Left forelimb (tissue), 1 donor: ENCODE results near the gene CHKA.

Experiments
- DNase-seq: peaks from one replicate; pipeline ENCODE4 v3.0.0-alpha.2; 2018; ENCODE audit warnings: low spot score

Gene CHKA

GRCh38 chr11:68044898-68045351, 76.3 kb downstream of the CHKA start:
- DNase-seq: no peak

GRCh38 chr11:68044145-68044813, 76.9 kb downstream of the CHKA start:
- DNase-seq: no peak

GRCh38 chr11:68043349-68044144, 77.6 kb downstream of the CHKA start:
- peak; percentile 71 for DNase-seq

GRCh38 chr11:68043029-68043348, 78.2 kb downstream of the CHKA start:
- no peak for DNase-seq

GRCh38 chr11:68042219-68043028, 78.8 kb downstream of the CHKA start:
- DNase-seq: no peak

GRCh38 chr11:68041617-68042218, 79.5 kb downstream of the CHKA start:
- no peak for DNase-seq

- DNase-seq: no peak
Measured at GRCh38 chr11:68040957-68041591, 80.1 kb downstream of the CHKA start.

- DNase-seq: no peak
Measured at GRCh38 chr11:68040101-68040956, 80.9 kb downstream of the CHKA start.

GRCh38 chr11:68039526-68040086, 81.6 kb downstream of the CHKA start:
- DNase-seq: no peak

- DNase-seq: peak; percentile 87
Measured at GRCh38 chr11:68038718-68039525, 82.3 kb downstream of the CHKA start, which contains the start of gene TCIRG1. TCIRG1 (plus strand) TSS chr11:68039025; CDS start chr11:68041272, 2,247 bp downstream.

GRCh38 chr11:68038226-68038717, 82.9 kb downstream of the CHKA start:
- DNase-seq: no peak

GRCh38 chr11:68037411-68038225, 83.6 kb downstream of the CHKA start:
- DNase-seq: no peak

GRCh38 chr11:68036717-68037239, 84.4 kb downstream of the CHKA start:
- no peak for DNase-seq

- no peak for DNase-seq
Measured at GRCh38 chr11:68036141-68036716, 85.0 kb downstream of the CHKA start.

GRCh38 chr11:68035266-68035876, 85.8 kb downstream of the CHKA start:
- DNase-seq: no peak

- no peak for DNase-seq
Measured at GRCh38 chr11:68033708-68034045, 87.5 kb downstream of the CHKA start.

- no peak for DNase-seq
Measured at GRCh38 chr11:68032997-68033707, 88.0 kb downstream of the CHKA start.
